SHP77 treated with DMSO at 0.1 percent for 48 hours (cell line): ENCODE data around the gene CAMK1D.

Source experiments
- DNase-seq: peaks from one replicate; lab custom pipeline; 2025; lab: John Stamatoyannopoulos, UW

CAMK1D gene

DNA sequence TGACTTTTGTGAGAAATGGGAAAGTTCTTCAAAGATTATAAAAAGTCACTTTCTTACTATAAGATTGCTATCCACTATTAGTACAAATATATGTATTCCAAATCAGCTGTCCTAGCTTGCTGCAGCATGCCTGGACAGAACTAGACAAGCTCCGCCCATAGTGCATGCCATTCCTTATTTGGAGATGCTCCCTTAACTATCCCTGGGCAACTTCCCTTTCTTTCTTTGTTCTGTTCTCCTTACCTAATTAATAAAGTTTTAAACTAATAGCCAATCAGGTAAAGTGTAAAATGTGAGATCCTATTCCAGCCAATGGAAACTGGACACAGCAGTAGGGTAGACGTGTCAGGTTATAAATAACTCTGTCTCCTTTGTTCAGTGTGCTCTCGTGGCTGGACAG is 281.9 kb downstream of the CAMK1D start:
- DNase-seq, result peak; percentile 51

DNA sequence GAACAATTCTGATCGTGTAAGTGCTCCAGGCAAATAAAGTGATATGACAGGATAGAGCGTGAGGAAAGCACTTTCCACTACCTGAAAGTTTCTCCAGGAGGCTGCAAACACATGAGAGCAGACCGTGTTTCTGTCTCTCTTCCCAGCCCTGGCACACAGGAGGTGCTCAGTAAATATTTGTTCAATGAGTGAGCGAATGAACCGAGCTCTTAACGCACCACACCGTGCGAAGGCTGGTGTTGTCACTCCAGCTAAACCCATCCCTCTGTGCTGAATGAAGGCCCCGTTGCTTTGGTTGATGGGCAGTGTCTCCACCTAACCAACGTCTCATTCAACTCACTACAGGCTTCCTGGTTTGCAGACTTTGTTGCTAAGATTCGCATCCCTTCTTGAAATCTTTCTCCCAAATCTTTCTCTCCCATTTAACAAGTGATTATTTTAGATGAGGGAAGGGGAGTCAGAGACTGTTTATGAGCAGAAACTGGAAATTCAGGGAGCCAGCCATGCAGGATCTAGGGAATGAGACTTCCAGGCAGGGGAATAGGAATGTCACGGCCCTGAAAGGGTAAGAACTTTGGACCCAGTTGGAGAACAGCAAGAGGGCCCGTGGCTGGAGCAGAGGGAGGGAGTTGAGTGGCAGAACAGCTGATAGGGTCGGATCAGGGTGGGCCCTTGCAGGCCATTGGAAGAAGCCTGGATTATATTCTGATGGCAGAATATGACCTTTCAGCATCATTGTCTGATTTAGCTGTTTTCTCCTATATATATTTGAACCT is 282.6 kb downstream of the CAMK1D start:
- DNase-seq, result peak; percentile 85

DNA sequence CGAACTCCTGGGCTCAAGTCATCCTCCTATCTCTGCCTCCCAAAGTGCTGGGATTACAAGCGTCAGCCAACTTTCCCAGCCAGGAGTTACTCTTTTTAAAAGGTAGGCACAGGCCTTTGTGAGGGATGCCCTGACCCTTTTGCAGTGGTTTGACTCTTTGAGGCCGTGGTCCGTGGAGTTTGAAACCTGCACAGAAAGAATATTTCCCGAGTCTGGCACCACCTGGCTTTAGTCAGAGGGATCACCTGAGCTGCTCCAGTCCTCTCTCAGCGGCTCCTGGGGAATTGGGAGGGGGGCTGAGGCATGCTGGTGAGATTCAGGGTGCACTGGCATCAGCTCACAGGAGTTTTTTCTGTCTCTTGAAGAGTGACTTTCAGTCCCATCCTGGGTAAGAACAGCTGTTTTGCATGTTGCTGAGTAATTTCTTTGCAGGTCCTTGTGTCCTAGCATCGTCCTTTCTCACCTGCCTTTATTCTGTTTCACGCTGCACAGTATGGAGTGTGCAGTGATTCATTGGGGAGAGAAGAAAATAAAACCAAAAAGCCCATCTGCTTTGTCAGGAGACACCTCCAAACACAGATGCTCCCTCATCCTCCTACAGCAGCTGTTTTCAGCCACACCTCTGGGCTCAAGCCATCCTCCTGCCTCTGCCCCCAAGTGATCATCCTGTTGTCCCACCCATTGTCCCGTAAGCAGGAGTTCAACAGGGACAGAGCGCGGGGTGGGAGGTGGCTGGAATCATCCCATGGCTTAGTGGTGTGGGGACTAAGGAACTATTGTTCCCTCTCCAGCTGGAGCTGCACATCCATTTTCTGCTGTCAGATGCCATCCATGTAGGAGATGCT is 284.7 kb downstream of the CAMK1D start:
- no peak for DNase-seq

DNA sequence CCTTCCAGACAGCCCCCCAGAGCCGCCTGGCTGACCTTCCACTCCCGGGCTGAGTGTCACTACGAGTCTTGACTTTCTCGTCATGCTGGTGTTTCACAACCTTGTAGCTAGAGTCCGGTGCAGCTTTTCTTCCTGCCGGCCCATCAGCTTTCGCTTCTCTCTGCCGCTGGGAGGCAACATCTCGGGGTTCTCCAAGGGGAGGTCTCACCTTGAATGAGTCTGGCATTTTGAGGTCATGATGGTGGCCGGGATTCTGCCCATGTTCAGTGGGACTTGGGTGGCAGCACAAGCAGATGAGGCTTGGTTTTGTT is 285.2 kb downstream of the CAMK1D start:
- DNase-seq, result no peak

DNA sequence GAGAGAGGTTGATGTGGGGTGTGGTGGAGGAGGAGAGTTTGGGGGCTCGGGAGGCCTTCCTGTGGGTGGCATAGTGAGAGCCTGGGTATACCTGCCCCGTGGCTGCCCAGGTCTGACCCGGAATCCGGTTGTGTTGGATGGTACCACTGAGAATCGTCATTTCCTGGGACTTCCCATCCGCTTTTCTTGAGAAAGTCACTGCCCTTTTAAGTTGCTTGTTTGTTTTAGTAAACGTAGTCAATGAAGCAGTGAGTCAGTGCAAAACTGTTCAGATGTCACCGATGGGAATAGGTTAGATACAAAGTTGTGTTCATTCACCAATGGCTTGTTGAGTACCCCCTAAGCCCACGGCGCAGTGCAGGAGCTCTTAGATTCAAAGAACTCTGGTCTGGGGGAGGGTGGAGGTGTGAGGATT is 285.8 kb downstream of the CAMK1D start:
- DNase-seq, result no peak

DNA sequence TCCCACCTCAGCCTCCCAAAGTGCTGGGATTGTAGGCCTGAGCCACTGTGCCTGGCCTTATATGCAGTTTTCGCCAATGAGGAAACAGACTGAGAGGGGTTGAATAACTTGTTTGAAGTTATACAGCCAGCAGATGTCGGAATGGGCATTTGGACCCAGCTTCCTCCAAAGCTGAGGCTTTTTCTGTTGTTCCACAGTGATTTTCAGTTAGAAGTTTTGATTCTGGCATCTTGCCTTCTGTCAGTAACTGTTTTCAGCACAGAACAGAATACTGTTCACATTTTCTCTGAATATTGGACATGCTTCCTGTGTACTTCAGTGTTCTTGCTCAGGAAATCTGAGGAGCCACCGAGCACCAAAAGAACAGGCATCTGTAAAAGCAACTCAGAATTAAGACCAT is 287.2 kb downstream of the CAMK1D start:
- no peak for DNase-seq

DNA sequence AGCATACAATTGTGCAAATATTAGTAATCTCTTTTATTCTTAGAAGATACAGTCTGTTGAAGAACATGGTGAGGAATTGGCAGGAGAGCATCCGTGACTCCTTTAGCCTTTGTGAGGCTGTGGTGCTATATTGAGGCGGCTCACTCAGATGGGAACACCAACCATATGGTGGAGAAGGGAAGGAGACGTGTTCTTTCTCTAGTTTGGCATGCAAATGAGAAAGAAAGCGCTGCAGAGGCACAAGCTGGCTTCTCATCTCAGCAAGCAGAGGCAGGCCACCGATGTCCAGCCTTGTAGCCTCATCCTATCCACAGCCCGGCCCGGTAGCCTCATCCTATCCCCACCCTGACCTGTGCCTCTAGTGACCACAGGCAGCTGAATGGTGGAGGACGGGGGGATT is 288.3 kb downstream of the CAMK1D start:
- no peak for DNase-seq

DNA sequence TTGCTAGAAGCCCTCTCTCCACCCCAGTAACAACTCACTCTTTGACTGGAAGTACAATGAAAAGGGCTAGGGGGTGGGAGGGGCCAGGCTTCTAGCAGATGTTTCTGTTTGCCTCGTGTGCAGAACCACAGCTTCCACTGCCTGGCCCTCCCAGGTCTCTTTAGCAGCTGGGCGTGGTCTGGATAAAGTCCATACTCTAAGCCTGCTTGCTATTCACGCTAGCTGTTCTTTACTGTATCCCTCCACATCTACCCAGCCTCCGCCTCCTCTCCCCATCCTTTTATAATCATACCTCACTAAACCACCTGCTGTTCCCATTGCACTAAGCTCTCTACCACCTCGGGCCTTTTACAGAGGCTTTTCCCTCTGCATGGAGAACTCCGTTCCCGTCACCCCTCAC is 288.8 kb downstream of the CAMK1D start:
- DNase-seq, result peak; percentile 92

DNA sequence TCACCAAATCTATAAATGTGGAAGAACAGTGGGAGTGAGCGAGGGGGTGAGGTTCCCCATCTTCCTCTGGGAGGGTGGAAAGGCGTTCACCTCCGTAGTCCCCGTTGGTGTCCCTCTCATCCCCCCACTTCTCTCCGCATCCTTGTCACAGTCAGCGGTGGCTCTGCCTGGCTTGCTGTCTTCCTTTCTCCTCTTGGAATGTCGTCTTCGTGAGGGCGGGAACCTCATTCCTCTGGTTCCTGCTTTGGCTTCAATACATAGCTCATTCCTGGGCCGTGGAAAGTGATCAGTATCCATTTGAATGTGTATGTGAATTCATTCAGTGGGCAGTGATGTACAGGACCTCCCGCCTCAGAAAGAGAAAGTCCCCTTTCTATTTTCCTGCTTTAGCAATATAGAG is 289.4 kb downstream of the CAMK1D start:
- DNase-seq, result no peak

DNA sequence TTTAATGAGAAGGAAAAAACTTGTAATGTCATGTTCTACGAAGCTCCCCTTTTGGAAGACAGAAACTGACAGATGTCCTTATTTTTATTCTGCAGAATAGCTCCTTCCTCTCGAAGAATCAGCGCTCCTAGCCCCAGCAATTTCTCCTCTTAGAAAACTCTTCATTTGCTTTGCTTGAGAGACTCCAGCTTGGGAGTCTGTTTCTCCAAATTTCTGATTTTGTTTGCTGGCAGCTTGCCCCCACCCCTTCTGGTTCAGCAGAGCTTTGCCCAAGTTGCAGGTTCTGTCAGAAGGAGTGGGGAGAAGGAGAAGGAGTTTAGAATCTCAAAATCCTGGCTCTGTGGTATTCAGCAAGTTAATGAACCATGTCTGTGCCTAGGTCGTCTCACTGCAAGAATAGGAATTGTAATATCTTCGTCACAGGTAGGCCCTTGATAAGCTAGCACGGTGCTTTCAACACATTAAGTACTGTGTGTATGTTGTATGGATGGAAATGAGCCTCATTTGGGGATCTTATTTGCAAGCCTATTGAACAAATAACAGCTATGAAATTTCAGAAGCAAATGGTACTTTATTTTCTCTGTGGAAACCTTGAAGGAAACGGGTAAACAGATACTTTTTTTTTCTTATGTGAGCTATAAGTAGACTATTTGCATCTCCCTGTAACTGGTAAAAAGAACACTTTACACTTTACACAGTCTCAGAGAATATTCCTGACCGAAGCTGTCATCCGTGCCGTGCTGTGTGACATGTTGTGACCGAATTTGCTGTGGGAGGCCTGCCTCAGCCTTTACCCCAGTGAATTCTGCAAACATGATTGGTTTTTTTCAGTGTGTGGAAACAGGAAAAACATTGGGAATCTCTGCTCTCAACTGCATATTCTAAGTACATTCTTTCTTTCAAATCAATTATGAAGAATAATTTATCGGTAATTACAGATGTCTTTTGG is 290.9 kb downstream of the CAMK1D start:
- DNase-seq, result no peak

DNA sequence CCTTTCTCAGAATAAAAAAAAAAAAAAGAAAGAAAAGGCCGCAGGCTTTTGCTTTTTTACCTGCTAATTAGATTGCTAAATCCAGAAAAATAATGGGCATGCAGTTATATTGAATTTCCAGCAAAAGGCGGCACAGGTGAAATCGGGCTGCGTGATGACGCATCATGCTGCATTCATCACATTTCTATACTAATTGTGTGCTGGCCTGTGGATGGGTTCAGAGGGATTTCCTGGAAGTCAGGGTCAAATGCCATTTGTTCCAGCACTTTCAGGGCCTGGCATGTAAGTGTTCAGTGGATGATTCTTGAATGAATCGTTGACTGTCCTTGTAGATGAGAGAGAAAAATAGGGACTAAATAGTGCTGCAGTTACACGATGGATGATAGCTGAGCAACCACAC is 292.7 kb downstream of the CAMK1D start:
- DNase-seq, result no peak

DNA sequence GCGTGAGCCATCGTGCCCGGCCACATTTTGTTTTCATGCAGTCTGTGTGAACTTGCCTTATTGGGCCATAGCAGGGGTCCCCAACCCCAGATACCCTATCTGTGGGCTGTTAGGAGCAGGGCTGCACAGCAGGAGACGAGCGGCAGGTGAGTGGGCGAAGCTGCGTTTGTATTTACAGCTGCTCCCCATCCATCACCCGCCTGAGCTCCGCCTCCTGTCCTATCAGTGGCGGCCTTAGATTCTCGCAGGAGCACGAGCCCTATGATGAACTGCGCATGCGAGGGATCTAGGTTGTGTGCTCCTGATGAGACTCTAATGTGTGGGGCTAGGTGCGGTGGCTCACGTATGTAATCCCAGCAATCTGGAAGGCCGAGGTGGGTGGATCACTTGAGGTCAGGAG is 293.9 kb downstream of the CAMK1D start:
- DNase-seq, result no peak

DNA sequence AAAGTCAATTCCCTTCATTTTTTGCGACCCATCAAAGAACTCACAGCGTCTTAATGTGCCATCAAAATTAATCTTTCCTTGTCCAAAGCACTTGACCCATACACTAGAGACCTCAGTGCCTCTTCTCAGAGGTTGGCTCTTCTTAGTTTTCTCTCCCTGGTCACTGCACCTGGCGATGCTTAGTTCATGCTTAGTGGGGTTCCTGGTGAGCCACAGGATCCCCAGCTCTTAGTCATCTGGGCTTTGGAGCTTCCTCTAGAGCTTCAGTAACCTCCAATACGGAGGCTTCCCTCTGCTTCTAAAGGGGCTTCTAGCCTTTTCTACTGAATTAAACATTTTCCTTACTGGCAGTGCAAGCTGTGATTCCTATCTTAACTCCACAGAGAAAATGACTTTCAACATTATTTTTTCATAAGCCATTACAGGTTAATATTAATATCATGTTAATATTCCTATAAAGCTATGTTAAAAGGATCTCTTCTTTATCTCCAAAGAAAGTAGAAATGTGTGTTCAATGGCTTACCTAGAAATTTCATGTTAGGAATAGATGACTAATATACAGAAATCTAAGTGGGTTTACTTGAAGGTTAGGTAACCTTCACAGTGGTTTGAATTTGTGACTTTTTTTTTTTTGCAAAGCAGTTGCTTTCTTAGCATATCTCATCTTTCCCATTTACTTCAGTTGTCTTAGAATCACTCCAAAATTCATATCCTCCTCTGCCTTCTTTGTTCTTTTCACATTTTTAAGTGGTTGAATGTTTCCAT is 295.2 kb downstream of the CAMK1D start:
- no peak for DNase-seq

DNA sequence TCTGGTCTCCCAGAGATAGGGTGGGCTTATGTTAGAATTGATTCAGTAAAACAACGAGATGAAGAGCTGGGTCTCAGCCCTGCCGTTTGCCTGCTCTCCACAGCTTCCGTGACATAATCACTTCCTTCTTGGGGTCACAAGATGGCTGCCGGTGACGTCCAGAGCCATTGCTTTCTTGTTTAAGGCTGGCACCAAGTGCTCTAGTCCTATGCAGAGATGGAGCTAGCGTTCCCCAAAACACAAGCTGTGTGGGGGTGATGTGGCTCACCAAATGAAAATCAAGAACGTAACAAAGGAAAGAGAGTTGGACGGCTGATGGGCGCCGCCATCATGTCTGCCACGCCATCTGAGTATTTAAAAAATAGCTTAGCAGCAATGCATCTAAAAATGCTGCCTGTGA is 296.1 kb downstream of the CAMK1D start:
- no peak for DNase-seq

DNA sequence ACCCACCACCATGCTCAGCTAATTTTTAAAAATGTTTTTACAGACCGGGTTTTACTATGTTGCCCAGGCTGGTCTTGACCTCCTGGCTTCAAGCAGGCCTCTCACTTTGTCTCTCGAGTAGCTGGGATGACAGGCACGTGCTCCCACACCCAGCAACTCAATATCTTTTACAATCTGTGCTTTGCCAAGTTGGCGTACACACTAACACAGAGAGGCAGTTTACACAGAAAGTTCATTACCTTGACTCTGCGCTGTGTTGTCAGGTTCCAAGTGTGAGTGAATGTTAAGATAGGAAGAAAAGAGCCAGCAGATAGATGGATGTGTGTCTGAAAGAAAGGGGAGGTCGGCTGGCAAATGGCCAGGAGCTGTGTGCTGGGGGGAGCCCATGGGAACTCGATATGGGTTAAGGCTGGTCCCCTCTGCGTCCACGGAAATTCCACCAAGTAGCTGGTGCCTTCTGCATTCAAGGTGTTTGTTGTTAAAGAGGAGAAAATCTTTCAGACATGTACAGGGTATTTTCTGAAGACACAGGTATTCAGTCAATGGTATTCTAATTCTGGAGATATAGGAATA is 299.8 kb downstream of the CAMK1D start:
- no peak for DNase-seq

DNA sequence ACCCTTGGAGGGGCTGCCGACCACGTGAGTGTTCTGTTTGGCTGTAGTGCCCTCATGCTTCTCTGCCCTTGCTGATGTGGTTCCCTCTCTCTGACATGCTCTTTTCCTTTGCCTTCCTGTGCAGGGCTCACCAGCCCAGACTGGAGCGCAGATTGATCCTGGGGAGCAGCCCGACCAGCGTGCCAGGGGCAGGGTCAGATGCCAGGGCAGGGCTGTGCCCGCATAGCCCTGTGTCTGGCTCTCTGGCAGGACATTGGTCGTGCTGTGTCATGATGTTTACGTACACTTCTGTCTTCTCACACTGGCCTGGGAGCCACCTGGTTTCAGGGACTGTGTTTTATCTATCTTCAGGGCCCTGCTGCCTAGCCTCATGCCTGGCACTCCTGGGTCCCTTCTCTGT is 300.8 kb downstream of the CAMK1D start:
- DNase-seq, result no peak

DNA sequence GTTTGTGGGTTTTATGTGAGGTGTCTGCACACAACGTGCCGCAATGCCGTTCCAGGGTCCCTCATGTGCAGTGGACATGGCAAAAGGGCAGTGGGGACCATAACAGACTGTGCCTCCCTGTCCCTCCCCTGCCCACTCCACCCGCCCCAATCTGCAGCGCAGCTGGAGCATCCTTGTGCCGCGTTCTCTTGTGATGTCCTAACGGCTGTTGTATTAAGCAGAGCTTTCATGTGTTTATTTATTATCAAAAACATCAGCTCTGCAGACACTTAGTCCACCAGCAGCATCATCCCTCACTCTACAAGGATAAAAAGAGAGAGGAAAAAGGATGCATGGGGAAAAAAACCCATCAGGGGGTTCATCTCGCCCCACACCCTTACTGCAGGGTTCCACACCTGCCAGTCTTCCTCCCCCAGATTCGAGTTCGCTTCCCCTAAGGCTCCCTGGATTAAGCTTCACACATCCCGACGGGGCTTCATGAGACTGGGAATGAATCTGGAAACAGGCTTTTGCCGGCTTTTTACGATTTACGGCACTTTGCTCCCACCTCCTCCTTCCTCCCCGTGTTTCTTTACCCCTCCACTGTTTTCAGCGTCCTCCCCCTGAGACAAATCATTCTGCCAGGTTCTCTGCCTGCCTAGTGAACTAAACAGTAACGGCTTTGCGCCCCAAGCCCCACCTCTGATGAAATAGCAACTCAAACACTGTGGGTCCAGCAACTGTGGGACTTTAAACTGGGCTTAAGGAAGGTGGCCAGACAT is 301.4 kb downstream of the CAMK1D start:
- DNase-seq, result no peak

DNA sequence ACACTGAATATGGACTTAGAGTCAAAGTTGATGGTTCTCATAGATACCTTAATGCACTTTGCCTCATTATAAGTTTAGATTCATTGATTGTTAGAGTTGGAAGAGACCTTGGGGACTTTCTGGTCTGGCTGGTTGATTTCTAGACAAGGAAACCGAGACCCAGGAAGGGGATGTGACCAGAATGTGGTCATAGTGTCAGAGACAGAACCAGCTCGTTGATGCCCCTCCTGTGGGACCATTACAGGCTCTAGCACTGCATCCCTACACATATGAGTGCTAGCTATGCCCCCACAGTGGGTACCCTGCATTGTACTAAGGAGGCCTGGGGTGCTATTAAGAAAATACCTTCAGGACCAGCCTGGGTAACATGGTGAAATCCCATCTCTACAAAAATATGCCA is 306.6 kb downstream of the CAMK1D start:
- DNase-seq, result no peak

DNA sequence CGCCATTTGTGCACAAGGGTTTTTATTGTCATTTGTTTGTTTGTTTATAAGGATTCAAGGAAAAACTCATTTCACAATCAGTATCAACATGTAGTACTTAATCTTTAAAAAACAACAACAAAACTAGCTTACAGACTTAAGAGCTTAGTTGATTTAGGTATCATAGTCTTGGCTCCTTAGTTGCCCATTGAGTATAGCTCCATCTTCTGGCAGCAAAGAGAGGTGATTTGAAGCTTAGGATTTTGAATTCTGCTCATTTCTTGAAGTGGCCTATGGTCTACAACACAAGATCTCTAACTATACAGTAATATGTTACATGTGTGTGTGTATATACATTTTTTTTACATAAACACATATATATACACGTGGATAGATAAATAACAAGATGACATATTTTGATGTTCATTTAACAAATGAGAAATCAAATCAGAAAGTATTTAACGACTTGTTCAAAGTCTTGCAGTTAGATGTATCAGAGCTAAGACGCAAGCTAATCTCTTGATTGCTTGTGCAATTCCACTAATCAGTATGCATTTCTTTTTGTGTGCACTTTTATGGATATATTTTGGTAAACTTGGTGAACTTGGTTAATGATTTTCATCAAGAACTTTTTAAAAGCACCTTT is 307.3 kb downstream of the CAMK1D start:
- DNase-seq, result peak; percentile 46

DNA sequence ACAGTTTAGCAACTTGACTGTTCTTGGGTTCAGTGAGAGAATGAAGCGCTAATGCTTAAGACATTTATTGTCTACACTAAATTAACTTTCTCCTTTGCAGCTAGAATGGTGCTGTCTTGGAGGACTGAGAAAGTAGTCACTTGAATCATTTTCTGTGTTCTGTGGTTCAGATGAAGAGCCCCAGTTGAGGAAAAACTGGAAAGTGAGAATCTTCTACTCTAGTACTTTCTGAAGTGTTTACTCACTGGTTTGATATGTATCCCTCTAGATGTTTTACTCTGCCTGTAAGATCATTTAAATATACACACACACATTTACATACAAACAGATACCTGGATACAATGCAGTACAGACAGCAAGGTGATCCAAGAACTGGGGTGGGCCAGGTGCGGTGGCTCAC is 308.1 kb downstream of the CAMK1D start:
- DNase-seq, result no peak
